H1 (cell line): ENCODE measurements around the gene TMIGD2.

Source experiments
- ATF3 ChIP-seq: IDR thresholded peaks from 2 replicates; pipeline ENCODE4 v1.6.1; 2011; ENCODE audit warnings: low read depth, mild to moderate bottlenecking, low read length; ENCODE audit not compliant: insufficient read depth
- BRCA1 ChIP-seq: IDR thresholded peaks from 2 replicates; pipeline ENCODE4 v1.6.1; 2012; ENCODE audit warnings: low read depth, low read length, improper control_type of control experiment
- CREB1 ChIP-seq: IDR thresholded peaks from 2 replicates; pipeline ENCODE4 v1.6.1; 2012; ENCODE audit warnings: inconsistent platforms
- CTCF ChIP-seq, 3 experiments: IDR thresholded peaks; 1 replicate in 2 of 3; 2 replicates in 1 of 3; pipeline versions ENCODE4 v1.5.1 to v1.6.1; 2011; ENCODE audit warnings: low read length in 3 of 3, mild to moderate bottlenecking in 3 of 3, inconsistent platforms in 2 of 3, low read depth in 1 of 3, moderate library complexity in 1 of 3; ENCODE audit not compliant: insufficient read depth in 1 of 3; ENCODE audit errors: control extremely low read depth in 1 of 3
- EP300 ChIP-seq, 2 experiments: IDR thresholded peaks; 1 replicate in 1 of 2; 2 replicates in 1 of 2; pipeline ENCODE4 v1.6.1; 2011 to 2012; ENCODE audit warnings: low read depth in 2 of 2, low read length in 2 of 2, mild to moderate bottlenecking in 2 of 2, borderline replicate concordance in 1 of 2, inconsistent platforms in 1 of 2, moderate library complexity in 1 of 2
- EZH2 ChIP-seq: fragments of 200-600 bp; sonication (generic); IDR thresholded peaks from 2 replicates; pipeline ENCODE4 v1.7.1; 2012; ENCODE audit warnings: low read depth, mild to moderate bottlenecking, moderate library complexity, low read length, inconsistent platforms; ENCODE audit not compliant: severe bottlenecking
- MAFK ChIP-seq: IDR thresholded peaks from 2 replicates; pipeline ENCODE4 v1.6.1; 2012; ENCODE audit warnings: low read depth, mild to moderate bottlenecking, improper control_type of control experiment, low read length
- PHF8 ChIP-seq: fragments of 200-600 bp; sonication (generic); conservative IDR thresholded peaks from 2 replicates; pipeline ENCODE4 v1.7.1; 2012; ENCODE audit warnings: low read depth, mild to moderate bottlenecking, inconsistent platforms, low read length, moderate library complexity
- POLR2A ChIP-seq, 2 experiments: IDR thresholded peaks; 1 replicate in 1 of 2; 2 replicates in 1 of 2; pipeline ENCODE4 v1.6.1; 2011; ENCODE audit warnings: low read depth in 2 of 2, low read length in 2 of 2, mild to moderate bottlenecking in 2 of 2; ENCODE audit errors: control extremely low read depth in 1 of 2
- POLR2AphosphoS5 ChIP-seq: IDR thresholded peaks from 2 replicates; pipeline ENCODE4 v1.6.1; 2011; ENCODE audit warnings: low read depth, low read length
- RFX5 ChIP-seq: IDR thresholded peaks from 2 replicates; pipeline ENCODE4 v1.6.1; 2011; ENCODE audit warnings: low read depth, low read length, improper control_type of control experiment, borderline replicate concordance

DNA sequence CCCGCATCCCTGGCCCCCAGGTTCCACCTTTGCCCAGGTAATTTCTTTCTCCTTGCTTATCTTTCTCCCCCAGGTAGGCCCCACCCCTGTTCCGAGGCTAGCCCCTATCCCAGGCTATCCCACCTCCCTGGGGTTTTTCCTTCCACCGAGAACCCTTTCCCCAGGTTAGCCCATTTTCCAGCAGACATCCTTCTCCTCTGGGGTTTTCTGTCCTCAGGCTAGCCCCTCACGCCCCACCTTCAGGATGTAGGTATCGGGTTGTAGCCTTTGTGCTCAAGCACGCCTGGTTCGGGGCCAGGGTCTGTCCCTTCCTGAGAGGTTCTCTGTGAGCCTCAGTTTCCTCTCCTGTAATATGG, 3.0 kb upstream of the TMIGD2 start:
- TF ChIP-seq MAFK (no peak), CTCF (IDR thresholded peaks at IDR 0.05; ENCODE audit: control extremely low read depth in 1 of 3, insufficient read depth in 1 of 3, low read depth in 1 of 3, low read length in 3 of 3) (no peak), EZH2 (no peak), RFX5 (no peak), POLR2A (IDR thresholded peaks at IDR 0.05; ENCODE audit: control extremely low read depth in 1 of 2, low read depth in 2 of 2, low read length in 2 of 2) (no peak), EP300 (IDR thresholded peaks at IDR 0.05; ENCODE audit: borderline replicate concordance in 1 of 2, low read depth in 2 of 2, low read length in 2 of 2) (no peak), POLR2AphosphoS5 (no peak), CREB1 (no peak), ATF3 (no peak), PHF8 (no peak), BRCA1 (no peak)
